Common myeloid progenitor, CD34-positive (primary cell): ENCODE data around the gene TEC.

Experiments
- CTCF ChIA-PET: fragments of 350-600 bp; sonication (Branson Sonifier 250); formaldehyde crosslinking; loops from one replicate; lab custom pipeline; 2021; ENCODE audit warnings: antibody characterized with exemption; lab: Charles Lee
- POLR2A ChIA-PET: fragments of 350-600 bp; sonication (Branson Sonifier 250); formaldehyde crosslinking; loops from one replicate; lab custom pipeline; 2021; ENCODE audit warnings: antibody characterized with exemption; lab: Charles Lee
- DNase-seq, 3 donors: peaks; one replicate each; pipeline versions ENCODE4 v3.0.0 to v3.0.0-alpha.2; 2013
- H3K27ac ChIP-seq, 2 experiments: 1 replicate in 1 of 2; 2 replicates in 1 of 2; pipeline ENCODE4 v1.7.0; 2013; ENCODE audit warnings: inconsistent platforms in 2 of 2, low read length in 2 of 2, mild to moderate bottlenecking in 2 of 2, low read depth in 1 of 2, moderate library complexity in 1 of 2; ENCODE audit not compliant: severe bottlenecking in 2 of 2, insufficient read depth in 1 of 2, poor library complexity in 1 of 2
- H3K27me3 ChIP-seq, 5 experiments: replicated peaks in 2 of 5; 1 replicate in 3 of 5; 2 replicates in 2 of 5; pipeline versions ENCODE4 v1.6.1 to v1.7.0; 2013; ENCODE audit warnings: low read length in 4 of 5, mild to moderate bottlenecking in 2 of 5, moderate library complexity in 2 of 5, inconsistent platforms in 1 of 5; ENCODE audit not compliant: insufficient read depth in 5 of 5, control insufficient read depth in 4 of 5
- H3K36me3 ChIP-seq, 4 experiments: 1 replicate in 2 of 4; 2 replicates in 2 of 4; pipeline versions ENCODE4 v1.6.1 to v1.7.0; 2013; ENCODE audit warnings: low read length in 3 of 4, control low read depth in 1 of 4, mild to moderate bottlenecking in 1 of 4; ENCODE audit not compliant: control insufficient read depth in 4 of 4, insufficient read depth in 4 of 4
- H3K4me1 ChIP-seq, 4 experiments: 1 replicate in 3 of 4; 2 replicates in 1 of 4; pipeline versions ENCODE4 v1.6.1 to v1.7.1; 2013; ENCODE audit warnings: low read length in 3 of 4, mild to moderate bottlenecking in 3 of 4, control low read depth in 1 of 4, inconsistent platforms in 1 of 4, moderate library complexity in 1 of 4; ENCODE audit not compliant: control insufficient read depth in 4 of 4, insufficient read depth in 4 of 4; ENCODE audit errors: control extremely low read depth in 1 of 4
- H3K4me3 ChIP-seq, 7 experiments: 1 replicate in 4 of 7; 2 replicates in 3 of 7; pipeline versions ENCODE4 v1.5.1 to v1.7.0; 2013; ENCODE audit warnings: mild to moderate bottlenecking in 7 of 7, low read length in 6 of 7, moderate library complexity in 6 of 7, inconsistent platforms in 2 of 7, low read depth in 2 of 7, control low read depth in 1 of 7; ENCODE audit not compliant: insufficient read depth in 4 of 7, control insufficient read depth in 1 of 7; ENCODE audit errors: extremely low read depth in 1 of 7
- H3K9me3 ChIP-seq, 5 experiments: 1 replicate in 4 of 5; 2 replicates in 1 of 5; pipeline versions ENCODE4 v1.6.1 to v1.7.1; 2013; ENCODE audit warnings: low read length in 4 of 5, mild to moderate bottlenecking in 2 of 5, inconsistent platforms in 1 of 5, low read depth in 1 of 5, moderate library complexity in 1 of 5; ENCODE audit not compliant: control insufficient read depth in 4 of 5, insufficient read depth in 2 of 5; ENCODE audit errors: control extremely low read depth in 1 of 5
- WGBS: methylation state at CpG from one replicate; pipeline ENCODE4 v1.1.5; 2013; ENCODE audit not compliant: insufficient coverage; 5-methylcytosine and 5-hydroxymethylcytosine counted together

The TEC gene

DNA sequence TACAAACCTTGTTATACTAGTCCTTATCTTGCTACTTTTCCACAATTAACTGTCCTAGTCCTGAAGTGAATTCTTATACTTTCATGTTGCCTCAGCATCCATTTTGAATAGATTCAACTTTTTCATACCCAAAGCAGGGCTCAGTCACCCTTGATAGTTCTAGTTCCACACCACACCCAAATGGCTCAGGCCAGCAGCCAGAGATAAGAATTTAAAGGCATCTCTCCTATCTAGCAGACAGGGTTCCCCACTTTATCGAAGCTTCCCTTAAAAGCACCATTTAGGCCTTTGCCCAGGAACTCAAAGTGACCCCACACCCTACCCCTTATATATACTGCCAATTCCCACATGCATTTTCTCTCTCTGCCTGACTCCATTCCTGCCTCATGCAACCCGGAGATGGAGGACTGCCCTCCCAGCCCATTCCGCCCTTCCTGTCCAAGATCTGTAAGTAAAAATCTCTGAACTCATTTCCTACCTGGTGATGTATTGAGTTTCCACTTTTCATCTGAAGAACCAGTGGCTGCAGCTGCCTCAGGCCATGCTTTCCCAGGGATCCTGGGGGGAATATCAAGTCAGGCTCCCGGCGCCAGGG, 71.9 kb downstream of the TEC start:
- no peak overlapping the region for H3K4me3 ChIP-seq
- CTCF ChIA-PET, result interaction anchor here (1.0 to 2.4 kb wide), 6 partner anchors 9 to 23 kb away, joined by 3 to 6 read pairs (median 3); no protein-coding TSS in a partner anchor
- POLR2A ChIA-PET, result interaction anchor here (0.9 kb wide), 1 partner anchor 13 kb away, joined by 3 read pairs; no protein-coding TSS in a partner anchor
- peaks cover 0 to 29% (median 3%) of the 10 kb centered on the region in 4 experiments for H3K36me3 ChIP-seq
- H3K4me1 ChIP-seq, result peaks cover 23 to 62% (median 39%) of the 10 kb centered on the region in 4 experiments
- H3K27me3 ChIP-seq, result no peaks in the 10 kb centered on the region
- peak in 1 of 3 donors; percentile 46 for DNase-seq
- no peaks in the 10 kb centered on the region for H3K9me3 ChIP-seq
- 97% methylated on average over 4 of the region's 5 CpGs for WGBS
- peak overlapping the region in 1 of 2 experiments; percentile 27 for H3K27ac ChIP-seq

DNA sequence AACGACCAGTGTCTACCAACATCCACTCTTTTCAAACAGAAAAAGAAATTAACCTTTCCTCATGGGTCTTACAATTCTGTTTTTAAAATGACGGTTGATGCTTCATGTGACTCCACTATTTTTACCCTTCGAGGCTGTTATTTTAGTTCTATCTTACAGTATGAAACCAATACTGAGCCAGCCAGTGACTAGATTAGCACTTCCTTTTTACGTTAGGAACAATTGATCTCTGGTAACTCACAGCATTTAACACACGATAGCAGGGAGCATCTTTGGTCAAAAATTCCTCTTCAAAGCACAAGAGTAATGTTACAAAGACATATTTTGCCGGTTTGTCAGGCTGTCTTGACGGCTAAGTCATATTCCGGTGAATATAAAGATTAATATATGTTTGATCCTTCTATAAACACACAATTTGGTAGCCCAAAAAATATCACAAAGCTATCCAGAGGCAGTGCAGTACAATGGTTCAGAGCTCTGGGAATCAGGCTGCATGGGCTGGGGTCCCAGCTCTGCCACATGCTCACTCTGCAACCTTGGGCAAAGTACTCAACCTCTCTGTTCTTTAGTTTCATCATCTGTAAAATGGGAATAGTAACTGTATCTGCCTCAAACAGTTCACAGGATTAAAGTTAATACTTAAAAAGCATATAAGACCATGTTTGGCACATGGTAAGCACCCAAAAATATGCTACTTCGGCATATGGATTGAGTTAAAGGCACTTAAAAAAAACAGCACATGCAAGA, 72.7 kb downstream of the TEC start:
- DNase-seq, result no peak
- Histone ChIP-seq H3K36me3 (peaks cover 0 to 29% (median 3%) of the 10 kb centered on the region in 4 experiments), H3K27ac (peak overlapping the region in 1 of 2 experiments; percentile 2), H3K4me1 (peaks cover 22 to 55% (median 34%) of the 10 kb centered on the region in 4 experiments), H3K27me3 (no peaks in the 10 kb centered on the region), H3K9me3 (no peaks in the 10 kb centered on the region), H3K4me3 (no peak overlapping the region)
- CTCF ChIA-PET, result interaction anchor here (1.1 to 1.4 kb wide), 3 partner anchors 16 to 57 kb away, joined by 3 to 6 read pairs (median 4); no protein-coding TSS in a partner anchor
- POLR2A ChIA-PET, result interaction anchor here (0.9 kb wide), 1 partner anchor 14 kb away, joined by 3 read pairs; no protein-coding TSS in a partner anchor
- 91% methylated on average over 6 of the region's 9 CpGs for WGBS

DNA sequence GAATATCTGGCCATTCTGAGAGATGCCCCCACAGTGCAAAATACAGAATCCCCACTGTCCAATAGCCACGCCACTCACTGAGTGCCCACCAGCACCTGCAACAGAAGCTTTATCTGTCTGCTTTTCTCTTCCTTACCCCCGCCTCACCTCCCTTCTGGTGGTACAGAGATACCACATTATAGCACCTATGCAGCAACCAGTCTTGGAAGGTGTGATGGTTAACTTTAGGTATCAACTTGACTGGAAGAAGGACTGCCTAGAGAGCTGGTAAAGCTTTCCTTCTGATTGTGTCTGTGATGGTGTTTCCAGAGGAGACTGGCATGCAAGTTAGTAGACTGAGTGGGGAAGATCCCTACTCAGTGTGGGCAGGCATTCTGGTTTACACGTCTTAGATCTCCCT, 73.8 kb downstream of the TEC start:
- no peak for DNase-seq
- no peak overlapping the region for H3K4me3 ChIP-seq
- H3K27me3 ChIP-seq, result no peaks in the 10 kb centered on the region
- peak overlapping the region in 1 of 2 experiments; percentile 1 for H3K27ac ChIP-seq
- 100% methylated on average over 2 of the region's 3 CpGs for WGBS
- ChIA-PET CTCF (interaction anchor here (0.9 to 1.6 kb wide), 3 partner anchors 13 to 56 kb away, joined by 3 to 6 read pairs (median 4); no protein-coding TSS in a partner anchor), POLR2A (no interaction called here)
- H3K36me3 ChIP-seq, result peaks cover 0 to 25% (median 5%) of the 10 kb centered on the region in 4 experiments
- H3K9me3 ChIP-seq, result no peaks in the 10 kb centered on the region
- peaks cover 17 to 45% (median 27%) of the 10 kb centered on the region in 4 experiments for H3K4me1 ChIP-seq

DNA sequence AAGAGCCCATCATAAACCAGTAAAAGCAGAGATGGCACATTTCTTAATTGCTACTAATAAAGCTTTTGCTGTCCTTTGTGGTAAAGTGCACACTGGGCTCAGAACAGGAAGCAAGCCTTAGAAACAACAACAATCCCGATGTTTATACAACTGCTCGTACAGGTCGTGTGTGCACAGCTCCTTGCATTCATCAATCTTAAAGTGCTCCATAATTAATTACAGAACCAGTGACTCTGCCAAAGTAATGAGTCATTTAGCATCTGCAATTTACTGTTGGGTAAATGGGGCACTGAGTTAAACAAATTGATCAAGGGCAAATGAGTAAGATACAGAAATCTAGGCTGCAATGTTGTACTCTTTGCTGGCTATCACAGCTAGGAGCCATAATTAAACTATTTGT, 74.3 kb downstream of the TEC start:
- WGBS, result no CpG with 5 or more reads among the region's 3 CpGs
- H3K27me3 ChIP-seq, result no peaks in the 10 kb centered on the region
- H3K4me1 ChIP-seq, result peaks cover 17 to 43% (median 27%) of the 10 kb centered on the region in 4 experiments
- H3K36me3 ChIP-seq, result peaks cover 0 to 24% (median 5%) of the 10 kb centered on the region in 4 experiments
- ChIA-PET POLR2A (interaction anchor here (0.6 kb wide), 1 partner anchor 345 kb away, joined by 3 read pairs; no protein-coding TSS in a partner anchor), CTCF (interaction anchor here (0.9 to 1.8 kb wide), 4 partner anchors 9 to 18 kb away, joined by 3 to 7 read pairs (median 6); no protein-coding TSS in a partner anchor)
- H3K27ac ChIP-seq, result peak overlapping the region in 1 of 2 experiments; percentile 1
- peak in 2 of 3 donors; percentile 68 to 82 for DNase-seq
- H3K9me3 ChIP-seq, result no peaks in the 10 kb centered on the region
- H3K4me3 ChIP-seq, result no peak overlapping the region

DNA sequence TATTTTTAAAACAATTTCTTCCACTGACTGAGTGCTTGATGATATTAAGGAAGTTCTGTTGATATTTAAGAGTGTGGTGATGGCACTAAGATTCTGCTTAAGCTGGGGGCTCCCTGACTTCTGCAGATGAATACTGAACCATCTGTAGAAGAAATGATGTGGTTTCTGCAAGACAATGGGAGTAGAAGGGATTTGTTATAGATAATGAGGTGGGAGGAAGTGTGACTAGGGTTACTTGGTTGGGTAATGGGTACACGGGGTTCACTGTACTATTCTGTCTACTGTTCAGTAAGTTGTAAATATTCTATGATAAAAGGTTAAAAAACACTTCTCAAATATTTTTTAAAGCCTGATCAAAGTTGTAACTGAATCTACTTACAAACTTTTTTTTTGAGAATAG, 74.7 kb downstream of the TEC start:
- POLR2A ChIA-PET, result interaction anchor here (0.6 kb wide), 1 partner anchor 345 kb away, joined by 3 read pairs; no protein-coding TSS in a partner anchor
- DNase-seq, result peak in 2 of 3 donors; percentile 49 to 63
- CTCF ChIA-PET, result interaction anchor here (0.9 to 1.8 kb wide), 4 partner anchors 10 to 18 kb away, joined by 3 to 7 read pairs (median 6); no protein-coding TSS in a partner anchor
- Histone ChIP-seq H3K4me1 (peaks cover 16 to 43% (median 27%) of the 10 kb centered on the region in 4 experiments), H3K9me3 (no peaks in the 10 kb centered on the region), H3K27ac (no peak overlapping the region), H3K27me3 (no peaks in the 10 kb centered on the region), H3K4me3 (no peak overlapping the region), H3K36me3 (peaks cover 0 to 22% (median 5%) of the 10 kb centered on the region in 4 experiments)
- no CpG with 5 or more reads among the region's 1 CpG for WGBS

DNA sequence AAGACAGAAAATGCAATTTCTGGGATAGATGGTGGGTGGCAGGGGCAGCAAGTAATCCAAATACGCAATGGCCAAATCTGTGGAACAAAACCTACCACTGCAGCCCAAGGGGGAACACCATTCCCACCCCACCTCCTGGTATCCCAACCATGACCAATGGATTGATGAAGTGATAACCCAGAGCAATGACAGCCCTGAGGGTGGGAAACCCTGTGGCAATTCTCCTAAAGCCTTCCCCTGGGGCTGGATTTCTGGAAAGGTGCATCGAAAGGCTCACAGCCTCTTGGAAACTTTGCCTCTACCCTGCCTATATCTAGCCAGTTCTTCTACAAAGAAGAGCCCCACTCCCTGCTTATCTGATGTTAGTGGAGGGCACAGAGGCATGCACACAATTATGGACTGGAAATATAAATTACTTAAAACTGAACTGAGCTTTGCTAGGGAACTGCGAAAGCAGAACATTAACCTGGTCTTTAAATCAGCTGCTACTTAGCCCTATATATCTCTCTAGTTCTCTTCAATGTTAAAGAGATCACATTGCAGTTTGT, 75.6 kb downstream of the TEC start:
- Histone ChIP-seq H3K36me3 (peaks cover 0 to 22% (median 5%) of the 10 kb centered on the region in 4 experiments), H3K27me3 (no peaks in the 10 kb centered on the region), H3K27ac (peak overlapping the region in 1 of 2 experiments; percentile 1), H3K4me3 (no peak overlapping the region), H3K9me3 (no peaks in the 10 kb centered on the region), H3K4me1 (peaks cover 15 to 43% (median 27%) of the 10 kb centered on the region in 4 experiments)
- no peak for DNase-seq
- ChIA-PET POLR2A (no interaction called here), CTCF (interaction anchor here (0.9 to 1.8 kb wide), 3 partner anchors 11 to 50 kb away, joined by 3 to 7 read pairs (median 5); no protein-coding TSS in a partner anchor)
- WGBS, result 90% methylated on average over 2 of the region's 3 CpGs
